ENCODE data around the gene ZC3H15. TPM values are rescaled to one million over a fixed set of nuclear protein-coding genes. Genes with fewer than 3 reads are reported as not detected.
"Not testable (repeated sequence)": the region's sequence is repeated elsewhere in the genome, so short reads cannot be mapped to it uniquely, and the experiment has no call there.

The ZC3H15 gene
- total and polyA plus RNA-seq, 7 experiments from 2014 or later, result 53.4 to 87.4 (median 66.8) TPM

- peak overlapping the region in 1 of 9 donors; percentile 51 for H3K27ac Mint-ChIP-seq
- no peaks in the 10 kb centered on the region for H3K27me3 ChIP-seq (ENCODE audit: control insufficient read depth in 2 of 2, insufficient read depth in 2 of 2, low read length in 2 of 2)
- no peak overlapping the region for H3K4me3 Mint-ChIP-seq
- H3K36me3 Mint-ChIP-seq, result peaks cover 6 to 41% (median 23%) of the 10 kb centered on the region in 5 donors
- no peak for ATAC-seq
- no peak for DNase-seq
- no peak overlapping the region for H3K4me3 ChIP-seq (ENCODE audit: low read length)
- no peaks in the 10 kb centered on the region for H3K9me3 ChIP-seq (ENCODE audit: control insufficient read depth in 2 of 3, low read length in 3 of 3)
- H3K27me3 Mint-ChIP-seq, result no peaks in the 10 kb centered on the region
- H3K36me3 ChIP-seq (ENCODE audit: control insufficient read depth in 2 of 3, insufficient read depth in 3 of 3, low read length in 3 of 3), result no peaks in the 10 kb centered on the region
- H3K4me1 Mint-ChIP-seq, result peaks cover 0 to 4% (median 0%) of the 10 kb centered on the region in 7 donors
- H3K27ac ChIP-seq (ENCODE audit: low read depth, low read length), result no peak overlapping the region
- intact Hi-C loops (cut with micrococcal nuclease), result no loop called here
- CTCF ChIA-PET, result interaction anchor here (1.0 kb wide), 1 partner anchor 14 kb away, joined by 3 read pairs; no protein-coding TSS in a partner anchor
- POLR2A ChIA-PET, result no interaction called here
- peaks cover 0 to 6% (median 0%) of the 10 kb centered on the region in 11 donors for H3K9me3 Mint-ChIP-seq
- no peaks in the 10 kb centered on the region for H3K4me1 ChIP-seq (ENCODE audit: control insufficient read depth in 2 of 2, insufficient read depth in 2 of 2, low read length in 2 of 2)
Observed at GRCh38 chr2:186518945-186519344, 32.9 kb downstream of the ZC3H15 start.

- H3K4me1 Mint-ChIP-seq; H3K4me3 Mint-ChIP-seq; H3K9me3 Mint-ChIP-seq; H3K4me1 ChIP-seq (ENCODE audit: control insufficient read depth in 2 of 2, insufficient read depth in 2 of 2, low read length in 2 of 2); H3K9me3 ChIP-seq (ENCODE audit: control insufficient read depth in 2 of 3, low read length in 3 of 3); DNase-seq; H3K27ac ChIP-seq (ENCODE audit: low read depth, low read length); intact Hi-C loops (cut with micrococcal nuclease); H3K4me3 ChIP-seq (ENCODE audit: low read length); H3K36me3 ChIP-seq (ENCODE audit: control insufficient read depth in 2 of 3, insufficient read depth in 3 of 3, low read length in 3 of 3); ATAC-seq; H3K27me3 Mint-ChIP-seq; POLR2A ChIA-PET; H3K27me3 ChIP-seq (ENCODE audit: control insufficient read depth in 2 of 2, insufficient read depth in 2 of 2, low read length in 2 of 2); CTCF ChIA-PET: not testable (repeated sequence)
- peaks cover 6 to 37% (median 23%) of the 10 kb centered on the region in 5 donors for H3K36me3 Mint-ChIP-seq
- H3K27ac Mint-ChIP-seq, result peak overlapping the region in 2 of 9 donors; percentile 32 to 65
Observed at GRCh38 chr2:186521570-186522153, 35.6 kb downstream of the ZC3H15 start.

- intact Hi-C loops (cut with micrococcal nuclease), result no loop called here
- Mint-ChIP-seq H3K27me3 (no peaks in the 10 kb centered on the region), H3K4me1 (peaks cover 0 to 4% (median 0%) of the 10 kb centered on the region in 7 donors), H3K36me3 (peaks cover 5 to 33% (median 23%) of the 10 kb centered on the region in 5 donors), H3K4me3 (no peak overlapping the region), H3K9me3 (peaks cover 0 to 6% (median 0%) of the 10 kb centered on the region in 11 donors), H3K27ac (no peak overlapping the region)
- Histone ChIP-seq H3K27me3 (ENCODE audit: control insufficient read depth in 2 of 2, insufficient read depth in 2 of 2, low read length in 2 of 2) (no peaks in the 10 kb centered on the region), H3K27ac (ENCODE audit: low read depth, low read length) (no peak overlapping the region), H3K9me3 (ENCODE audit: control insufficient read depth in 2 of 3, low read length in 3 of 3) (no peaks in the 10 kb centered on the region), H3K36me3 (ENCODE audit: control insufficient read depth in 2 of 3, insufficient read depth in 3 of 3, low read length in 3 of 3) (no peaks in the 10 kb centered on the region), H3K4me1 (ENCODE audit: control insufficient read depth in 2 of 2, insufficient read depth in 2 of 2, low read length in 2 of 2) (no peaks in the 10 kb centered on the region), H3K4me3 (ENCODE audit: low read length) (no peak overlapping the region)
- ChIA-PET POLR2A (no interaction called here), CTCF (no interaction called here)
- DNase-seq, result no peak
- no peak for ATAC-seq
Observed at GRCh38 chr2:186522450-186522849, 36.4 kb downstream of the ZC3H15 start.

- H3K27ac Mint-ChIP-seq, result no peak overlapping the region
- no peaks in the 10 kb centered on the region for H3K4me1 Mint-ChIP-seq
- Histone ChIP-seq H3K36me3 (ENCODE audit: control insufficient read depth in 2 of 3, insufficient read depth in 3 of 3, low read length in 3 of 3) (no peaks in the 10 kb centered on the region), H3K9me3 (ENCODE audit: control insufficient read depth in 2 of 3, low read length in 3 of 3) (no peaks in the 10 kb centered on the region), H3K27ac (ENCODE audit: low read depth, low read length) (no peak overlapping the region), H3K4me3 (ENCODE audit: low read length) (no peak overlapping the region), H3K4me1 (ENCODE audit: control insufficient read depth in 2 of 2, insufficient read depth in 2 of 2, low read length in 2 of 2) (no peaks in the 10 kb centered on the region), H3K27me3 (ENCODE audit: control insufficient read depth in 2 of 2, insufficient read depth in 2 of 2, low read length in 2 of 2) (no peaks in the 10 kb centered on the region)
- intact Hi-C loops (cut with micrococcal nuclease), result no loop called here
- no peak overlapping the region for H3K4me3 Mint-ChIP-seq
- no peaks in the 10 kb centered on the region for H3K27me3 Mint-ChIP-seq
- ChIA-PET POLR2A (no interaction called here), CTCF (no interaction called here)
- ATAC-seq (no peak), DNase-seq (no peak)
- peaks cover 0 to 6% (median 0%) of the 10 kb centered on the region in 11 donors for H3K9me3 Mint-ChIP-seq
- H3K36me3 Mint-ChIP-seq, result peaks cover 2 to 26% (median 23%) of the 10 kb centered on the region in 5 donors
Observed at GRCh38 chr2:186523791-186524190, 37.7 kb downstream of the ZC3H15 start.

- H3K27me3 ChIP-seq (ENCODE audit: control insufficient read depth in 2 of 2, insufficient read depth in 2 of 2, low read length in 2 of 2), result no peaks in the 10 kb centered on the region
- no peak overlapping the region for H3K27ac ChIP-seq (ENCODE audit: low read depth, low read length)
- H3K36me3 ChIP-seq (ENCODE audit: control insufficient read depth in 2 of 3, insufficient read depth in 3 of 3, low read length in 3 of 3), result no peaks in the 10 kb centered on the region
- H3K4me3 ChIP-seq (ENCODE audit: low read length), result no peak overlapping the region
- H3K9me3 ChIP-seq (ENCODE audit: control insufficient read depth in 2 of 3, low read length in 3 of 3), result no peaks in the 10 kb centered on the region
- no peaks in the 10 kb centered on the region for H3K4me1 ChIP-seq (ENCODE audit: control insufficient read depth in 2 of 2, insufficient read depth in 2 of 2, low read length in 2 of 2)
- H3K4me3 Mint-ChIP-seq, result no peak overlapping the region
- peaks cover 0 to 5% (median 0%) of the 10 kb centered on the region in 11 donors for H3K9me3 Mint-ChIP-seq
- H3K4me1 Mint-ChIP-seq, result no peaks in the 10 kb centered on the region
- H3K27ac Mint-ChIP-seq, result no peak overlapping the region
- ChIA-PET POLR2A (no interaction called here), CTCF (interaction anchor here (0.7 kb wide), 1 partner anchor 9 kb away, joined by 3 read pairs; no protein-coding TSS in a partner anchor)
- H3K36me3 Mint-ChIP-seq, result peaks cover 0 to 10% (median under 1%) of the 10 kb centered on the region in 5 donors
- no peaks in the 10 kb centered on the region for H3K27me3 Mint-ChIP-seq
- no peak for ATAC-seq
- intact Hi-C loops (cut with micrococcal nuclease), result no loop called here
- no peak for DNase-seq
Observed at GRCh38 chr2:186526281-186526680, 40.2 kb downstream of the ZC3H15 start.

GRCh38 chr2:186530314-186530713, 44.3 kb downstream of the ZC3H15 start:
- DNase-seq, result no peak
- peaks cover 0 to 4% (median 0%) of the 10 kb centered on the region in 5 donors for H3K27me3 Mint-ChIP-seq
- no peak overlapping the region for H3K27ac Mint-ChIP-seq
- Histone ChIP-seq H3K4me1 (ENCODE audit: control insufficient read depth in 2 of 2, insufficient read depth in 2 of 2, low read length in 2 of 2) (no peaks in the 10 kb centered on the region), H3K27me3 (ENCODE audit: control insufficient read depth in 2 of 2, insufficient read depth in 2 of 2, low read length in 2 of 2) (no peaks in the 10 kb centered on the region), H3K4me3 (ENCODE audit: low read length) (no peak overlapping the region), H3K27ac (ENCODE audit: low read depth, low read length) (no peak overlapping the region), H3K9me3 (ENCODE audit: control insufficient read depth in 2 of 3, low read length in 3 of 3) (no peaks in the 10 kb centered on the region), H3K36me3 (ENCODE audit: control insufficient read depth in 2 of 3, insufficient read depth in 3 of 3, low read length in 3 of 3) (no peaks in the 10 kb centered on the region)
- no peaks in the 10 kb centered on the region for H3K36me3 Mint-ChIP-seq
- H3K9me3 Mint-ChIP-seq, result no peaks in the 10 kb centered on the region
- CTCF ChIA-PET, result no interaction called here
- H3K4me3 Mint-ChIP-seq, result no peak overlapping the region
- POLR2A ChIA-PET, result no interaction called here
- ATAC-seq, result no peak
- intact Hi-C loops (cut with micrococcal nuclease), result no loop called here
- no peaks in the 10 kb centered on the region for H3K4me1 Mint-ChIP-seq

GRCh38 chr2:186531257-186531775, 45.3 kb downstream of the ZC3H15 start:
- H3K9me3 ChIP-seq (ENCODE audit: control insufficient read depth in 2 of 3, low read length in 3 of 3), result no peaks in the 10 kb centered on the region
- no peak overlapping the region for H3K27ac Mint-ChIP-seq
- H3K4me3 ChIP-seq (ENCODE audit: low read length), result no peak overlapping the region
- H3K27me3 ChIP-seq (ENCODE audit: control insufficient read depth in 2 of 2, insufficient read depth in 2 of 2, low read length in 2 of 2), result no peaks in the 10 kb centered on the region
- H3K4me1 ChIP-seq (ENCODE audit: control insufficient read depth in 2 of 2, insufficient read depth in 2 of 2, low read length in 2 of 2), result no peaks in the 10 kb centered on the region
- CTCF ChIA-PET, result no interaction called here
- H3K36me3 Mint-ChIP-seq, result no peaks in the 10 kb centered on the region
- intact Hi-C loops (cut with micrococcal nuclease), result no loop called here
- no peak overlapping the region for H3K27ac ChIP-seq (ENCODE audit: low read depth, low read length)
- no peak overlapping the region for H3K4me3 Mint-ChIP-seq
- no peak for DNase-seq
- ATAC-seq, result no peak
- no peaks in the 10 kb centered on the region for H3K36me3 ChIP-seq (ENCODE audit: control insufficient read depth in 2 of 3, insufficient read depth in 3 of 3, low read length in 3 of 3)
- H3K4me1 Mint-ChIP-seq, result no peaks in the 10 kb centered on the region
- no peaks in the 10 kb centered on the region for H3K9me3 Mint-ChIP-seq
- POLR2A ChIA-PET, result no interaction called here
- peaks cover 0 to 9% (median 4%) of the 10 kb centered on the region in 5 donors for H3K27me3 Mint-ChIP-seq

Measured in naive thymus-derived CD4-positive, alpha-beta T cell (primary cell).